Fibroblast of the conjunctiva (primary cell): ENCODE results near the gene ARL5C.
A peak's percentile ranks its signal among the peaks of the same experiment; 100 is the strongest.
"Not testable (repeated sequence)": the region's sequence is repeated elsewhere in the genome, so short reads cannot be mapped to it uniquely, and the experiment has no call there.

ENCODE experiments used
- DNase-seq: peaks from one replicate; pipeline ENCODE4 v3.0.0-alpha.2; 2010; ENCODE audit warnings: low read depth

The ARL5C gene

GRCh38 chr17:39141294-39141693 lies 24.7 kb downstream of the ARL5C start:
- no peak for DNase-seq

GRCh38 chr17:39139561-39139960 lies 26.4 kb downstream of the ARL5C start:
- no peak for DNase-seq

GRCh38 chr17:39139161-39139511 lies 26.8 kb downstream of the ARL5C start:
- DNase-seq, result no peak

GRCh38 chr17:39138431-39139160 lies 27.4 kb downstream of the ARL5C start:
- no peak for DNase-seq

GRCh38 chr17:39134878-39135277 lies 31.1 kb downstream of the ARL5C start:
- DNase-seq, result no peak

GRCh38 chr17:39132192-39132610 lies 33.8 kb downstream of the ARL5C start:
- no peak for DNase-seq

GRCh38 chr17:39131616-39132015 lies 34.3 kb downstream of the ARL5C start:
- no peak for DNase-seq

GRCh38 chr17:39130205-39130604 lies 35.8 kb downstream of the ARL5C start:
- no peak for DNase-seq

- not testable (repeated sequence) for DNase-seq
These were observed 36.4 kb downstream of the ARL5C start for GRCh38 chr17:39129544-39129943.

GRCh38 chr17:39126436-39126835 lies 39.5 kb downstream of the ARL5C start:
- no peak for DNase-seq

- no peak for DNase-seq
These were observed 40.7 kb downstream of the ARL5C start for GRCh38 chr17:39125143-39125875.

- no peak for DNase-seq
These were observed 42.3 kb downstream of the ARL5C start for GRCh38 chr17:39123627-39124026.

- no peak for DNase-seq
These were observed 43.0 kb downstream of the ARL5C start for GRCh38 chr17:39122991-39123390.

- not testable (repeated sequence) for DNase-seq
These were observed 44.0 kb downstream of the ARL5C start for GRCh38 chr17:39121919-39122318.

- no peak for DNase-seq
These were observed 47.1 kb downstream of the ARL5C start for GRCh38 chr17:39118674-39119419.

GRCh38 chr17:39116224-39116623 lies 49.7 kb downstream of the ARL5C start:
- DNase-seq, result no peak

GRCh38 chr17:39115135-39115534 lies 50.8 kb downstream of the ARL5C start:
- peak; percentile 8 for DNase-seq

GRCh38 chr17:39114723-39115122 lies 51.2 kb downstream of the ARL5C start:
- peak; percentile 1 for DNase-seq

GRCh38 chr17:39113871-39114270 lies 52.1 kb downstream of the ARL5C start:
- no peak for DNase-seq

- DNase-seq, result no peak
These were observed 55.4 kb downstream of the ARL5C start for GRCh38 chr17:39110435-39111136.

GRCh38 chr17:39108461-39109375 lies 57.2 kb downstream of the ARL5C start:
- no peak for DNase-seq
